ENCODE results near the gene DND1.
"Not testable (repeated sequence)": the region's sequence is repeated elsewhere in the genome, so short reads cannot be mapped to it uniquely, and the experiment has no call there.

The DND1 gene

GRCh38 chr5:140672455-140673186, 755 bp downstream of the DND1 start:
- no peak for DNase-seq (ENCODE audit: low read depth)

- DNase-seq (ENCODE audit: low read depth): no peak
These were observed 1.8 kb downstream of the DND1 start for GRCh38 chr5:140671472-140672125.

- not testable (repeated sequence) for DNase-seq (ENCODE audit: low read depth)
These were observed 2.3 kb downstream of the DND1 start for GRCh38 chr5:140671035-140671434.

DNA sequence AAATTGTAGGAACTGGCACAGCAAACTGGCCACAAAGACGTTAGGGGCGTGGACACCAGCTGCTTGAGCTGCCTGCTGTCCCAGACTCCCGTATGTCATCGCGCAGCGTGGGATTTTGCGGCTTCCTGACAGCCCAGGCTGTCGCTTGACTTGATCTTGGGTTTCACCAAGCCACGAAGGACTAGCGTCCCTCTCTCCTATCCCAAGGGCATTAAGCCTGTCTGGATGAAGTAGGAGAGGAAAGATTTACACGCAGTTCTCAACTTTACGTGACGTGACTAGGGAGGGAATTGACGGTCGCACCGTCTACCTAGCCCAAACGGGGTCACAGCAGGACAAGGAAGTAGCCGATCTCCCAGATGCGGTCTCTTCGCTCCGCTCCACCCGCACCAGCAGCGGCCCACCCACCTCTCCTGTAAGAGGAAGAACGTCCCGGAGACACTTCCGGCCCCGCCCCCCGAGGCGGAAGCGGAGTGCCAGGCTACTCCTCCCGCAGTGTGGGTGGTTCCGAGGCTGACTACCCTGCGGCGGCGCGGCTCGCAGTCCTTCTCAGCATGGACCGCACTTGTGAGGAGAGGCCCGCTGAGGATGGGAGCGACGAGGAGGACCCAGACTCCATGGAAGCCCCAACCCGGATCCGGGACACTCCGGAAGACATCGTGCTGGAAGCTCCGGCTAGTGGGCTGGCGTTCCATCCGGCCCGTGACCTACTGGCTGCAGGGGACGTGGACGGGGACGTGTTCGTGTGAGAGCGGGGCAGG, 8.8 kb downstream of the DND1 start, which contains the start of gene WDR55:
WDR55 (plus strand) TSS at position 546 of the 761 bp plus-strand sequence; CDS start at position 555, 9 bp downstream.
- DNase-seq (ENCODE audit: low read depth): peak; percentile 95

- no peak for DNase-seq (ENCODE audit: low read depth)
These were observed 9.4 kb downstream of the DND1 start for GRCh38 chr5:140664030-140664358.

DNA sequence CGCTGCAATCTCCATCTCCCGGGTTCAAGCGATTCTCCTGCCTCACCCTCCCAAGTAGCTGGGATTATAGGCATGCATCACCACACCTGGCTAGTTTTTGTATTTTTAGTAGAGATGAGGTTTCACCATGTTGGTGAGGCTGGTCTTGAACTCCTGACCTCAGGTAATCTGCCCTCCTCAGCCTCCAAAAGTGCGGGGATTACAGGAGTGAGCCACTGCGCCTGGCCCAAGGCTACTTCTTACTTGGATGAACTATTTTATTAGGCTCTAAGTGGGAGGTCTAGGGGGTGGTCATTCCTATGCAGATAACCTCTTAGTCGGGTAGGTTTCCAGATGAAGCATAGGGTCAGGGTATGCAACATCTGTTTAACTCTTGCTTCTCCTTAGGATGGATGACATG, 13.0 kb downstream of the DND1 start:
- DNase-seq (ENCODE audit: low read depth): not testable (repeated sequence)

GRCh38 chr5:140658870-140659269, 14.5 kb downstream of the DND1 start:
- no peak for DNase-seq (ENCODE audit: low read depth)

GRCh38 chr5:140647042-140647419, 26.3 kb downstream of the DND1 start:
- no peak for DNase-seq (ENCODE audit: low read depth)

DNA sequence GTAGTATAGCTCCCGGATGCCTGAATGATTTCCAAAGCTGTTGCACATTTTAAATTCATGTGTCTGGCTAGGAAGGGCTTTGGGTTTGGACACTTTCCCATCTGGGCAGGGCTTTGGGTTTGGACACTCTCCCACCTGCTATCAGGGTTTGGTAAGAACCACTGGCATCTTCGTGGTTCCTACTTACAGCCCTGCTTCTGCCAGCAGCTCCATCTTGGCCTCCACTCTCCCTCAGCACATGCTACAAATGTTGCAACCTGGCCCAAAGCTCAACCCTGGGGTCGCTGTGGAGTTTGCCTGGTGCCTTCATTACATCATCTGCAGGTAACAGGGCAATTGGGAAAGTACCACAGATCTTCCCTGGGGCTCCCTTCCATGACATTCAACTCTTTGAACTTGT, 30.7 kb downstream of the DND1 start:
- no peak for DNase-seq (ENCODE audit: low read depth)

DNA sequence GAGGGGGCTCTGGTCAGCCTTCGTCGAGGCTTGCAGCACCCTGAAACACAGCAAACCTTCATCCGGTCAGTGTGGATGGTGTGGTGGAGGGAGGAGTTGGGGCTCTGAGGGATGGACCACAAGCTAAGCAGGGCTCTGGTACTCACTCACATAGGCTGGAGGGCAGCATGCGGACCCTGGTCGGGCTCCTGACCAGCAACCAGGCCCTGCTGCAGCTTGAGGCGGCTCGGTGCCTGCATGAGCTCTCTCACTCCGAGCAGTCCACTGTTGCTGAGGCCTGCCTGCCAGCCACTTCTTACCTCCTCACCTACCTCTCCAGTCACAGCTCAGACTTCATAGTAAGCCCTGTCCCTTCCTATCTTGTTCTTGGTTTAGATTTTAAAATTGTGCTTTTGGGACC, 31.7 kb downstream of the DND1 start:
- no peak for DNase-seq (ENCODE audit: low read depth)

GRCh38 chr5:140639148-140639981, 34.0 kb downstream of the DND1 start, which contains the start of gene TMCO6:
Gene TMCO6 (plus strand): TSS chr5:140639451. CDS start chr5:140639528, 77 bp downstream.
- peak; percentile 95 for DNase-seq (ENCODE audit: low read depth)

DNA sequence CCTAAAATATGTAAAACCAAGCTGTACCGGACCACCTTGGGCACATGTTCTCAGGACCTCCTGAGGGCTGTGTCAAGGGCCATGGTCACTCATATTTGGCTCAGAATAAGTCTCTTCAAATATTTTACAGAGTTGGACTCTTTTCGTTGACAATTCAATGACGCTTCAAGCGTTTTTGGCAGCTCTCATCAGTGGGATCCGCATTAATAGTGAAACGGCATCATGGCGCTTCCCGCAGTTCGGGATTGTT, 34.6 kb downstream of the DND1 start:
- DNase-seq (ENCODE audit: low read depth): not testable (repeated sequence)

GRCh38 chr5:140637371-140638100, 35.8 kb downstream of the DND1 start:
- DNase-seq (ENCODE audit: low read depth): no peak

- DNase-seq (ENCODE audit: low read depth): no peak
These were observed 37.8 kb downstream of the DND1 start for GRCh38 chr5:140635291-140636257.

DNA sequence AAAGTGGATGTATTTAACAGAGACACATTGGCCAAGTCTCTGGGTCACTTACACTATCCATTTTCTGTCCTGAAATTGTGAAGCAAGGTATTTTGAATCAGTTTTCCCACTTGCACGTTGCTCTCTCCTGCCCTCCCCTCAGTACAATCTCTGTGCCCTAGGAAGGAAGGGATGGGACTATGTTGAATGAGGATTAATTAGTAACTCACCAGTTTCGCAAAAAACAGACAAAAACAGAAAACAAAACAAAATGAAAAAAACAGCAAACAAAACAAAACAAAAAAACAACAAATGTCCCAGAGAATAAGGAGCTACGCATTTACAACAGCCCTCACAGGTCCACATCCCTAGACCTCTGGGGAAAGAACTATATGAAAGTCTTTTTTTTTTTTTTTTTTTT, 39.3 kb downstream of the DND1 start:
- no peak for DNase-seq (ENCODE audit: low read depth)

GRCh38 chr5:140633501-140633900, 39.9 kb downstream of the DND1 start:
- no peak for DNase-seq (ENCODE audit: low read depth)

- peak; percentile 7 for DNase-seq (ENCODE audit: low read depth)
These were observed 40.3 kb downstream of the DND1 start, which contains the start of gene CD14 for GRCh38 chr5:140633021-140633471. Gene CD14 (minus strand): TSS chr5:140633175. CDS start chr5:140633071, 104 bp downstream.

DNA sequence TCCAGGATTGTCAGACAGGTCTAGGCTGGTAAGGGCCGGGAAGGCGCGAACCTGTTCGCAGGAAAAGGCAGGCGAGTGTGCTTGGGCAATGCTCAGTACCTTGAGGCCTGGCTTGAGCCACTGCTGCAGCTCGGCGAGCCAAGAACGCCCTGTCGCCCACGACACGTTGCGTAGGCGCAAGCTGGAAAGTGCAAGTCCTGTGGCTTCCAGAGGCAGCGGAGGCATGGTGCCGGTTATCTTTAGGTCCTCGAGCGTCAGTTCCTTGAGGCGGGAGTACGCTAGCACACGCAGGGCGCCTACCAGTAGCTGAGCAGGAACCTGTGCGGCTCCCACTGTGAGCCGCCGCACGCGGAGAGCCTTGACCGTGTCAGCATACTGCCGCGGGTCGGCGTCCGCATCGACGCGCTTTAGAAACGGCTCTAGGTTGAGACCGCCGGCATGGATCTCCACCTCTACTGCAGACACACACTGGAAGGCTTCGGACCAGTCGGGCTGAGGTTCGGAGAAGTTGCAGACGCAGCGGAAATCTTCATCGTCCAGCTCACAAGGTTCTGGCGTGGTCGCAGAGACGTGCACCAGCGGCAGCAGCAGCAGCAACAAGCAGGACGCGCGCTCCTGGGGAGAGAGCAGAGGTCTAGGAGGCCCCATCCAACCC, 40.9 kb downstream of the DND1 start:
- DNase-seq (ENCODE audit: low read depth): peak; percentile 30

DNA sequence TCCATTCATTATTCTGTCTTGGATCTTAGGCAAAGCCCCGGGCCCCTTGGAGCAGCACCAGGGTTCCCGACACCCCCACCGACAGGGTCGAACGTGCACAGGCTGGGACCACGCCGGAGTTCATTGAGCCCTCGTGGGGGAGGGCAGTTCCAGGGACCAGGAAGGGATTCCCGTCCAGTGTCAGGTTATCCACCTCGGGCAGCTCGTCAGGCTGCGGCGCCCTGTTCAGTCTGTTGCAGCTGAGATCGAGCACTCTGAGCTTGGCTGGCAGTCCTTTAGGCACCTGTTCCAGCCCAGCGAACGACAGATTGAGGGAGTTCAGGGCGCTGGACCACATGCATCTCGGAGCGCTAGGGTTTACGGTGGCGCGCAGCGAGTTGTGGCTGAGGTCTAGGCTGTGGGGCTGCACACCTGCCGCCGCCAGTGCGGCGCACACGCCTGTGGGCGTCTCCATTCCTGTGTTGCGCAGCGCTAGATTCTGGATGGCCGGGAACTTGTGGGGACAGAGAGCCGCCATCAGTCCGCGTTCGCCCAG, 41.5 kb downstream of the DND1 start:
- no peak for DNase-seq (ENCODE audit: low read depth)

Measured in activated T-cell treated with anti-CD3 and anti-CD28 coated beads for 24 hours (primary cell).